HepG2 (cell line): ENCODE results near the gene PNMA5. TPM values are rescaled to one million over a fixed set of nuclear protein-coding genes. Genes with fewer than 3 reads are reported as not detected.

ENCODE experiments used
- polyA plus RNA-seq, 8 experiments: library from polyadenylated mRNA; depleted of rRNA in 3 of 8; stranded (reverse) in 7 of 8; unstranded in 1 of 8; fragments of >200 nt; fragmentation: Illumina TruSeq in 4 of 8; extraction: Trizol in 4 of 8; gene quantifications; 2 replicates each; pipeline versions ENCODE4 v1.2.1 to v1.2.3, GENCODE V29; 2011 to 2016; ENCODE audit warnings: low read depth in 4 of 8, missing spikeins in 1 of 8, mixed read lengths in 1 of 8; ENCODE audit not compliant: insufficient read depth in 1 of 8
- total RNA-seq, 5 experiments: library from RNA; depleted of rRNA; stranded (reverse); fragments of >200 nt; fragmentation: Illumina TruSeq; extraction: Trizol; gene quantifications; 2 replicates each; pipeline ENCODE4 v1.2.3, GENCODE V29; 2016; ENCODE audit warnings: low read depth in 1 of 5

PNMA5 gene
- total and polyA plus RNA-seq, 2 of the 13 experiments (the other 11 are each of a cell fraction or from before 2014, with no cell fraction given) = not detected

Other genes starting within 250 kb of the PNMA5 start
- gene MAGEA2, start 240.3 kb downstream of the PNMA5 start, total RNA-seq (2016; rRNA removed; fragmentation: Illumina TruSeq; extraction: Trizol) = 0.15 and 0.35 TPM in 2 replicates
- 0.05 and 0.10 TPM in 2 replicates for gene MAGEA2, start 240.3 kb downstream of the PNMA5 start, polyA plus RNA-seq (2011; rRNA removed)
- gene CSAG3, start 234.9 kb downstream of the PNMA5 start, total RNA-seq (2016; rRNA removed; fragmentation: Illumina TruSeq; extraction: Trizol) = not detected in 2 replicates
- gene CSAG3, start 234.9 kb downstream of the PNMA5 start, polyA plus RNA-seq (2011; rRNA removed) = not detected in 2 replicates
- 0.97 and 1.3 TPM in 2 replicates for gene MAGEA6, start 224.4 kb downstream of the PNMA5 start, total RNA-seq (2016; rRNA removed; fragmentation: Illumina TruSeq; extraction: Trizol)
- 0.18 and 0.30 TPM in 2 replicates for gene MAGEA6, start 224.4 kb downstream of the PNMA5 start, polyA plus RNA-seq (2011; rRNA removed)
- gene CETN2, start 163.4 kb downstream of the PNMA5 start, total RNA-seq (2016; rRNA removed; fragmentation: Illumina TruSeq; extraction: Trizol) = 85.4 and 129 TPM in 2 replicates
- 13.1 and 17.2 TPM in 2 replicates for gene CETN2, start 163.4 kb downstream of the PNMA5 start, polyA plus RNA-seq (2011; rRNA removed)
- gene NSDHL, start 163.1 kb downstream of the PNMA5 start, total RNA-seq (2016; rRNA removed; fragmentation: Illumina TruSeq; extraction: Trizol) = 47.6 and 49.3 TPM in 2 replicates
- 26.2 and 35.9 TPM in 2 replicates for gene NSDHL, start 163.1 kb downstream of the PNMA5 start, polyA plus RNA-seq (2011; rRNA removed)
- 1.6 and 1.9 TPM in 2 replicates for gene ZNF185, start 96.0 kb downstream of the PNMA5 start, total RNA-seq (2016; rRNA removed; fragmentation: Illumina TruSeq; extraction: Trizol)
- gene ZNF185, start 96.0 kb downstream of the PNMA5 start, polyA plus RNA-seq (2011; rRNA removed) = 2.9 and 3.4 TPM in 2 replicates
- gene PNMA3, start 62.4 kb upstream of the PNMA5 start, total RNA-seq (2016; rRNA removed; fragmentation: Illumina TruSeq; extraction: Trizol) = not detected in 2 replicates
- not detected in 2 replicates for gene PNMA3, start 62.4 kb upstream of the PNMA5 start, polyA plus RNA-seq (2011; rRNA removed)
- 0.08 and 0.11 TPM in 2 replicates for gene PNMA6A, start 78.3 kb upstream of the PNMA5 start, total RNA-seq (2016; rRNA removed; fragmentation: Illumina TruSeq; extraction: Trizol)
- 0.66 and 1.1 TPM in 2 replicates for gene PNMA6A, start 78.3 kb upstream of the PNMA5 start, polyA plus RNA-seq (2011; rRNA removed)
- not detected in 2 replicates for gene MAGEA1, start 185.2 kb upstream of the PNMA5 start, total RNA-seq (2016; rRNA removed; fragmentation: Illumina TruSeq; extraction: Trizol)
- not detected in 2 replicates for gene MAGEA1, start 185.2 kb upstream of the PNMA5 start, polyA plus RNA-seq (2011; rRNA removed)